Measurements from ENCODE around the gene ANGPTL7.

DNA sequence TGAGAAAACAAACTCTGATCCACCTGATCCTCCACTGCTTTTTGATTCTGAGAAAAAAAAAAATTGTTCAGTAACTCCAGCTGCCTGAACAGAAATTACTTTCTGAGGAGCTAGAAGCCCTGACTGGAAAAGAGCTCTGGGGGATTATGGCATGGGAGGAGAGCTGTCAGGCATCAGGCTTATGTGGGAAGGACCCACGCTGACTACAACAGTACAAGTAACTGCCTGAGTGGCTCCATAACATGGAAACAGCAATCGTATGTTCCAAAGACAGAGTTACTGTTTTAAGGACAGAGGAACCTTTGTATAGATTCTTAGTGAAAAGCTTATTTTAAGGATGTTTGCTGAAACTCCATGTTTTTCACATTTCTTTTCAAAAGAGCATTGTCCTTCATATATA, 1.2 kb upstream of the ANGPTL7 start:
- TF ChIP-seq, protein P1, sequence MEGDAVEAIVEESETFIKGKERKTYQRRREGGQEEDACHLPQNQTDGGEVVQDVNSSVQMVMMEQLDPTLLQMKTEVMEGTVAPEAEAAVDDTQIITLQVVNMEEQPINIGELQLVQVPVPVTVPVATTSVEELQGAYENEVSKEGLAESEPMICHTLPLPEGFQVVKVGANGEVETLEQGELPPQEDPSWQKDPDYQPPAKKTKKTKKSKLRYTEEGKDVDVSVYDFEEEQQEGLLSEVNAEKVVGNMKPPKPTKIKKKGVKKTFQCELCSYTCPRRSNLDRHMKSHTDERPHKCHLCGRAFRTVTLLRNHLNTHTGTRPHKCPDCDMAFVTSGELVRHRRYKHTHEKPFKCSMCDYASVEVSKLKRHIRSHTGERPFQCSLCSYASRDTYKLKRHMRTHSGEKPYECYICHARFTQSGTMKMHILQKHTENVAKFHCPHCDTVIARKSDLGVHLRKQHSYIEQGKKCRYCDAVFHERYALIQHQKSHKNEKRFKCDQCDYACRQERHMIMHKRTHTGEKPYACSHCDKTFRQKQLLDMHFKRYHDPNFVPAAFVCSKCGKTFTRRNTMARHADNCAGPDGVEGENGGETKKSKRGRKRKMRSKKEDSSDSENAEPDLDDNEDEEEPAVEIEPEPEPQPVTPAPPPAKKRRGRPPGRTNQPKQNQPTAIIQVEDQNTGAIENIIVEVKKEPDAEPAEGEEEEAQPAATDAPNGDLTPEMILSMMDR (IDR thresholded peaks at IDR 0.05) = no peak
- TF ChIP-seq, protein P2, sequence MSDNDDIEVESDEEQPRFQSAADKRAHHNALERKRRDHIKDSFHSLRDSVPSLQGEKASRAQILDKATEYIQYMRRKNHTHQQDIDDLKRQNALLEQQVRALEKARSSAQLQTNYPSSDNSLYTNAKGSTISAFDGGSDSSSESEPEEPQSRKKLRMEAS (CRISPR knock-in tag; IDR thresholded peaks at IDR 0.05) = no peak
- TF ChIP-seq, protein P3, sequence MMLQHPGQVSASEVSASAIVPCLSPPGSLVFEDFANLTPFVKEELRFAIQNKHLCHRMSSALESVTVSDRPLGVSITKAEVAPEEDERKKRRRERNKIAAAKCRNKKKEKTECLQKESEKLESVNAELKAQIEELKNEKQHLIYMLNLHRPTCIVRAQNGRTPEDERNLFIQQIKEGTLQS (CRISPR knock-in tag; conservative IDR thresholded peaks at IDR 0.05) = no peak
- no peak for TF ChIP-seq ZNF232 (CRISPR knock-in tag; IDR thresholded peaks at IDR 0.05)

Data from WTC11 (cell line).